Fibroblast of the aortic adventitia (primary cell): ENCODE data around the gene RMI2. TPM values are rescaled to one million over a fixed set of nuclear protein-coding genes. Genes with fewer than 3 reads are reported as not detected.

Experiments used
- DNase-seq: peaks from one replicate; pipeline ENCODE4 v3.0.0-alpha.2; 2010; ENCODE audit warnings: low read depth
- H3K4me3 ChIP-seq: 2 replicates; pipeline ENCODE4 v1.5.1; 2011; ENCODE audit warnings: low read depth, mild to moderate bottlenecking, control low read depth, low read length, moderate library complexity
- CTCF ChIP-seq: IDR thresholded peaks from 2 replicates; pipeline ENCODE4 v1.5.1; 2011; ENCODE audit warnings: mild to moderate bottlenecking, low read length, control low read depth, inconsistent platforms; ENCODE audit not compliant: insufficient read depth
- total RNA-seq: library from RNA; depleted of rRNA; stranded (reverse); fragments of >200 nt; gene quantifications from 2 replicates; pipeline ENCODE4 v1.2.3, GENCODE V29; 2012; ENCODE audit warnings: low replicate concordance

RMI2 gene
- total RNA-seq, 1 donor, result 24.4 TPM

- no peak overlapping the region for H3K4me3 ChIP-seq
- no peak for TF ChIP-seq CTCF
- DNase-seq, result no peak
These were observed 45.2 kb upstream of the RMI2 start for GRCh38 chr16:11299865-11300559.

GRCh38 chr16:11300560-11300892, 44.7 kb upstream of the RMI2 start:
- no peak for DNase-seq

GRCh38 chr16:11301645-11302501, 43.4 kb upstream of the RMI2 start:
- no peak for TF ChIP-seq CTCF
- DNase-seq, result peak; percentile 33
- no peak overlapping the region for H3K4me3 ChIP-seq

More at GRCh38 chr16:11300560-11300892, 44.7 kb upstream of the RMI2 start:
- no peak for TF ChIP-seq CTCF
- no peak overlapping the region for H3K4me3 ChIP-seq

- H3K4me3 ChIP-seq, result no peak overlapping the region
- no peak for TF ChIP-seq CTCF
- DNase-seq, result no peak
These were observed 42.3 kb upstream of the RMI2 start for GRCh38 chr16:11302977-11303376.

GRCh38 chr16:11303405-11304138, 41.7 kb upstream of the RMI2 start:
- H3K4me3 ChIP-seq, result no peak overlapping the region
- peak; percentile 53 for DNase-seq
- TF ChIP-seq CTCF, result no peak

GRCh38 chr16:11306381-11306780, 38.9 kb upstream of the RMI2 start:
- no peak for DNase-seq
- no peak overlapping the region for H3K4me3 ChIP-seq
- no peak for TF ChIP-seq CTCF
